A549 (cell line): ENCODE data around the gene ZNF287. TPM values are rescaled to one million over a fixed set of nuclear protein-coding genes. Genes with fewer than 3 reads are reported as not detected.

Experiments used
- ATAC-seq, 2 experiments: fragments of 200-7000 bp in 1 of 2; fragments of >200 bp in 1 of 2; cut with Nextera tagmentation in 1 of 2; cut with Tn5 transposase in 1 of 2; 3 replicates each; pipeline versions ENCODE4 v1.8.0 to v1.9.1; 2018 to 2020; ENCODE audit warnings: mild to moderate bottlenecking in 1 of 2, moderate library complexity in 1 of 2
- CTCF ChIA-PET: fragments of 300-600 bp; sonication (Branson Sonifier 250); formaldehyde crosslinking; extraction: SDS; loops from one replicate; lab custom pipeline; 2021; ENCODE audit warnings: antibody characterized with exemption, inconsistent platforms; lab: Yijun Ruan, JAX
- POLR2A ChIA-PET: fragments of 350-600 bp; formaldehyde crosslinking; extraction: SDS; loops from one replicate; lab custom pipeline; 2021; ENCODE audit warnings: antibody characterized with exemption, inconsistent platforms; lab: Yijun Ruan, JAX
- DNase-seq, 2 experiments: peaks; one replicate each; pipeline versions ENCODE4 v3.0.0 to v3.0.0-alpha.2; 2011 to 2016; ENCODE audit warnings: low read depth in 1 of 2, low spot score in 1 of 2
- FAIRE-seq: peaks from 2 replicates; lab custom pipeline; 2011; peaks lifted over from hg19 to GRCh38; lab: Jason Lieb, UNC
- H3K27ac ChIP-seq, 2 experiments: fragments of >200 bp; sonication (Bioruptor Twin); formaldehyde crosslinking; 3 replicates each; pipeline ENCODE4 v1.5.1; 2016 to 2017
- H3K4me1 ChIP-seq: fragments of >200 bp; sonication (Bioruptor Twin); formaldehyde crosslinking; 3 replicates; pipeline ENCODE4 v1.6.1; 2016
- H3K4me2 ChIP-seq: fragments of >200 bp; sonication (Bioruptor Twin); formaldehyde crosslinking; 3 replicates; pipeline ENCODE4 v1.6.1; 2016
- H3K4me3 ChIP-seq: fragments of >200 bp; sonication (Bioruptor Twin); formaldehyde crosslinking; 3 replicates; pipeline ENCODE4 v1.5.1; 2016
- H3K9me3 ChIP-seq: fragments of >200 bp; sonication (Bioruptor Twin); formaldehyde crosslinking; 3 replicates; pipeline ENCODE4 v1.6.1; 2016
- ATOH8 ChIP-seq: fragments of 250-450 bp; sonication (Bioruptor Pico); IDR thresholded peaks from 2 replicates; pipeline ENCODE4 v1.5.0; 2020; ENCODE audit warnings: low read depth, mild to moderate bottlenecking, moderate library complexity
- EHMT2 ChIP-seq: fragments of 200-600 bp; sonication (generic); IDR thresholded peaks from 2 replicates; pipeline ENCODE4 v1.6.1; 2016; ENCODE audit warnings: antibody characterized with exemption, low read depth, mild to moderate bottlenecking, moderate library complexity
- EP300 ChIP-seq, 2 experiments: fragments of >200 bp; sonication (Bioruptor Twin); formaldehyde crosslinking; IDR thresholded peaks; 2 replicates in 1 of 2; 3 replicates in 1 of 2; pipeline ENCODE4 v1.6.1; 2016 to 2017
- FOSL2 ChIP-seq, 2 experiments: fragments of 450-650 bp in 1 of 2; fragments of >200 bp in 1 of 2; sonication (Bioruptor Twin) in 1 of 2; formaldehyde crosslinking; IDR thresholded peaks; 2 replicates each; pipeline versions ENCODE4 v1.5.0 to v1.6.1; 2016 to 2020; ENCODE audit warnings: mild to moderate bottlenecking in 1 of 2, moderate library complexity in 1 of 2
- HEYL ChIP-seq: fragments of 250-450 bp; sonication (Bioruptor Pico); IDR thresholded peaks from 2 replicates; pipeline ENCODE4 v1.8.0; 2021; ENCODE audit warnings: mild to moderate bottlenecking, moderate library complexity
- HOXB5 ChIP-seq: fragments of 250-450 bp; sonication (Bioruptor Pico); IDR thresholded peaks from 2 replicates; pipeline ENCODE4 v1.5.0; 2020; ENCODE audit warnings: mild to moderate bottlenecking, moderate library complexity
- JUNB ChIP-seq: fragments of >200 bp; sonication (Bioruptor Twin); formaldehyde crosslinking; IDR thresholded peaks from 2 replicates; pipeline ENCODE4 v1.6.1; 2016
- MAFK ChIP-seq: fragments of 450-650 bp; IDR thresholded peaks from 2 replicates; pipeline ENCODE4 v1.6.1; 2014; ENCODE audit not compliant: partially characterized antibody
- NFE2L2 ChIP-seq: fragments of 150-350 bp; conservative IDR thresholded peaks from 2 replicates; pipeline ENCODE4 v1.6.1; 2014; ENCODE audit warnings: low read length
- POLR2AphosphoS2 ChIP-seq: conservative IDR thresholded peaks from 2 replicates; pipeline ENCODE4 v1.6.1; 2012; ENCODE audit warnings: low read length, improper control_type of control experiment, inconsistent platforms
- RARB ChIP-seq: fragments of 250-450 bp; sonication (Bioruptor Pico); IDR thresholded peaks from 2 replicates; pipeline ENCODE4 v1.8.0; 2021; ENCODE audit warnings: mild to moderate bottlenecking, moderate library complexity
- REST ChIP-seq: fragments of 200-600 bp; sonication (generic); IDR thresholded peaks from 2 replicates; pipeline ENCODE4 v1.6.1; 2016; ENCODE audit warnings: antibody characterized with exemption, mild to moderate bottlenecking, moderate library complexity
- RFX5 ChIP-seq: fragments of 450-650 bp; IDR thresholded peaks from 2 replicates; pipeline ENCODE4 v1.7.1; 2014; ENCODE audit warnings: antibody characterized with exemption, mild to moderate bottlenecking, moderate library complexity
- RNF2 ChIP-seq: fragments of 200-600 bp; sonication (generic); IDR thresholded peaks from 2 replicates; pipeline ENCODE4 v1.6.1; 2016; ENCODE audit warnings: low read depth, mild to moderate bottlenecking, antibody characterized with exemption, moderate library complexity, borderline replicate concordance
- TFCP2L1 ChIP-seq: fragments of 250-450 bp; sonication (Bioruptor Pico); IDR thresholded peaks from 2 replicates; pipeline ENCODE4 v1.5.0; 2021; ENCODE audit warnings: mild to moderate bottlenecking
- ZFP36 ChIP-seq: fragments of 450-650 bp; IDR thresholded peaks from 2 replicates; pipeline ENCODE4 v1.6.1; 2014; ENCODE audit warnings: borderline replicate concordance; ENCODE audit not compliant: partially characterized antibody
- ZSCAN20 ChIP-seq: fragments of 250-450 bp; sonication (Bioruptor Pico); IDR thresholded peaks from 2 replicates; pipeline ENCODE4 v1.8.0; 2022; ENCODE audit warnings: mild to moderate bottlenecking, moderate library complexity
- WGBS: methylation state at CpG from one replicate; pipeline ENCODE4 v1.1.6; 2017; ENCODE audit errors: missing lambda C conversion rate; 5-methylcytosine and 5-hydroxymethylcytosine counted together
- polyA plus RNA-seq, 4 experiments: library from polyadenylated mRNA; depleted of rRNA in 3 of 4; stranded (reverse); fragments of >200 nt; fragmentation: RNase III in 1 of 4; extraction: RNeasy Plus Mini Kit Qiagen cat#74134 plus additional on column Dnase treatment in 1 of 4; gene quantifications; 2 replicates in 3 of 4; 3 replicates in 1 of 4; pipeline ENCODE4 v1.2.3, GENCODE V29; 2011 to 2017

ZNF287 gene
- polyA plus RNA-seq, 2 of the 4 experiments (the other 2 are of a cell fraction): 13.5 to 16.7 TPM

- H3K4me3 ChIP-seq: no peak overlapping the region
- POLR2A ChIA-PET: no interaction called here
- H3K9me3 ChIP-seq: no peaks in the 10 kb centered on the region
- H3K4me1 ChIP-seq: peaks cover 19% of the 10 kb centered on the region
- no peak for DNase-seq
- CTCF ChIA-PET: interaction anchor here (0.5 to 22.9 kb wide), 13 partner anchors 9 to 1647 kb away, joined by 3 to 589 read pairs (median 3); partner anchors contain the start of gene LRRC75A
- H3K27ac ChIP-seq: no peak overlapping the region
- TF ChIP-seq REST: no peak
- no peak for TF ChIP-seq ZSCAN20 (CRISPR knock-in tag)
- no peak for TF ChIP-seq EP300 (IDR thresholded peaks at IDR 0.05)
- TF ChIP-seq JUNB: no peak
- TF ChIP-seq MAFK: no peak
- no peak overlapping the region for H3K4me2 ChIP-seq
- ATAC-seq: no peak
- no peak for FAIRE-seq
Measured at GRCh38 chr17:16519021-16519420, 50.0 kb downstream of the ZNF287 start.

- DNase-seq (no peak), FAIRE-seq (no peak), ATAC-seq (no peak)
- ChIA-PET POLR2A (interaction anchor here (1.7 kb wide), 1 partner anchor 79 kb away, joined by 6 read pairs; no protein-coding TSS in a partner anchor), CTCF (interaction anchor here (0.8 to 22.9 kb wide), 10 partner anchors 8 to 192 kb away, joined by 3 to 589 read pairs (median 6); no protein-coding TSS in a partner anchor)
- Histone ChIP-seq H3K4me1 (peaks cover 19% of the 10 kb centered on the region), H3K9me3 (no peaks in the 10 kb centered on the region), H3K4me2 (no peak overlapping the region; the same call in 2 of the 3 replicates), H3K27ac (no peak overlapping the region; a peak in 1 of 6 replicates), H3K4me3 (no peak overlapping the region)
- 88% methylated on average over 7 of the region's 7 CpGs for WGBS
- no peak for TF ChIP-seq RNF2
- TF ChIP-seq RARB (CRISPR knock-in tag): no peak
- no peak for TF ChIP-seq POLR2AphosphoS2
Measured at GRCh38 chr17:16517477-16517876, 51.5 kb downstream of the ZNF287 start.

GRCh38 chr17:16516594-16517051 is 52.4 kb downstream of the ZNF287 start:
- peak overlapping the region; percentile 77 for H3K4me2 ChIP-seq
- H3K4me1 ChIP-seq: peaks cover 19% of the 10 kb centered on the region
- ATAC-seq: peak; percentile 73 to 74; a peak in 5 of 6 replicates
- TF ChIP-seq JUNB (0 out of 2 replicates have a peak, but pooled peaks have one; percentile 21), FOSL2 (IDR thresholded peaks at IDR 0.05) (peak; percentile 19; the same call in 1 of the 2 replicates), FOSL2 (CRISPR knock-in tag; IDR thresholded peaks at IDR 0.05) (peak; percentile 74), EHMT2 (no peak), RFX5 (peak; percentile 61)
- TF ChIP-seq, all 56 proteins: peak for 3
- FAIRE-seq (no peak), DNase-seq (peak; percentile 47 to 63)
- H3K4me3 ChIP-seq: peak overlapping the region; percentile 33
- no peaks in the 10 kb centered on the region for H3K9me3 ChIP-seq
- WGBS: 9% methylated on average over 16 of the region's 16 CpGs
- ChIA-PET CTCF (interaction anchor here (0.9 to 22.9 kb wide), 10 partner anchors 7 to 153 kb away, joined by 3 to 589 read pairs (median 6); no protein-coding TSS in a partner anchor), POLR2A (interaction anchor here (1.0 to 1.7 kb wide), 3 partner anchors 25 to 136 kb away, joined by 3 to 6 read pairs (median 6); partner anchors contain the start of genes LRRC75A and UBB)
- peak overlapping the region; percentile 23 to 62; a peak in 5 of 6 replicates for H3K27ac ChIP-seq

GRCh38 chr17:16515933-16516332 is 53.1 kb downstream of the ZNF287 start:
- Histone ChIP-seq H3K9me3 (no peaks in the 10 kb centered on the region), H3K4me1 (peaks cover 16% of the 10 kb centered on the region), H3K4me2 (peak overlapping the region; percentile 77), H3K4me3 (no peak overlapping the region), H3K27ac (peak overlapping the region in 1 of 2 experiments; percentile 62; a peak in 4 of 6 replicates)
- ChIA-PET CTCF (interaction anchor here (1.7 to 22.9 kb wide), 3 partner anchors 38 to 73 kb away, joined by 4 to 589 read pairs (median 7); no protein-coding TSS in a partner anchor), POLR2A (interaction anchor here (1.0 to 1.7 kb wide), 3 partner anchors 24 to 135 kb away, joined by 3 to 6 read pairs (median 6); partner anchors contain the start of genes LRRC75A and UBB)
- no peak for ATAC-seq
- WGBS: 92% methylated on average over 4 of the region's 4 CpGs
- TF ChIP-seq HEYL (CRISPR knock-in tag) (no peak), EP300 (IDR thresholded peaks at IDR 0.05) (no peak), JUNB (no peak), NFE2L2 (no peak), HOXB5 (no peak), ZFP36 (no peak), ATOH8 (CRISPR knock-in tag) (no peak), TFCP2L1 (CRISPR knock-in tag) (no peak)
- DNase-seq: no peak
- no peak for FAIRE-seq
